ENCODE measurements around the gene SALL3.

The SALL3 gene

GRCh38 chr18:78998371-78999071, 18.9 kb downstream of the SALL3 start:
- H3K9me3 ChIP-seq (ENCODE audit: control insufficient read depth, insufficient read depth, low read depth, low read length), result no peaks in the 10 kb centered on the region
- POLR2A ChIA-PET, result no interaction called here
- H3K4me1 ChIP-seq (ENCODE audit: control insufficient read depth, insufficient read depth, low read length), result no peaks in the 10 kb centered on the region
- TF ChIP-seq KLF7 (tag by site-specific recombination; IDR thresholded peaks at IDR 0.05; ENCODE audit: borderline replicate concordance), result no peak
- TF ChIP-seq ZNF518A (tag by site-specific recombination; conservative IDR thresholded peaks at IDR 0.05; ENCODE audit: low read depth), result no peak
- TF ChIP-seq ATF2 (tag by site-specific recombination; IDR thresholded peaks at IDR 0.05; ENCODE audit: low read depth), result peak; percentile 38; the same call in 1 of the 2 replicates
- TF ChIP-seq HOXC10 (CRISPR knock-in tag; IDR thresholded peaks at IDR 0.05), result no peak
- TF ChIP-seq ZBTB6 (tag by site-specific recombination; IDR thresholded peaks at IDR 0.05), result no peak
- TF ChIP-seq ZNF549 (tag by site-specific recombination; IDR thresholded peaks at IDR 0.05), result no peak
- no peak overlapping the region for H3K27ac ChIP-seq (ENCODE audit: extremely low read depth, low read depth, low read length)
- H3K36me3 ChIP-seq (ENCODE audit: control insufficient read depth in 2 of 2, insufficient read depth in 1 of 2, low read length in 2 of 2), result peaks cover 4 to 25% of the 10 kb centered on the region in 2 experiments; a peak in 2 of 3 replicates
- no peak overlapping the region for H3K4me3 ChIP-seq (ENCODE audit: low read depth, low read length)
- CTCF ChIA-PET, result interaction anchor here (0.6 kb wide), 1 partner anchor 121 kb away, joined by 3 read pairs; no protein-coding TSS in a partner anchor

GRCh38 chr18:78999939-79000338, 20.3 kb downstream of the SALL3 start:
- no peak overlapping the region for H3K27ac ChIP-seq (ENCODE audit: extremely low read depth, low read depth, low read length)
- H3K9me3 ChIP-seq (ENCODE audit: control insufficient read depth, insufficient read depth, low read depth, low read length), result no peaks in the 10 kb centered on the region
- peaks cover 4 to 21% of the 10 kb centered on the region in 2 experiments; a peak in 2 of 3 replicates for H3K36me3 ChIP-seq (ENCODE audit: control insufficient read depth in 2 of 2, insufficient read depth in 1 of 2, low read length in 2 of 2)
- CTCF ChIA-PET, result interaction anchor here (0.5 to 1.3 kb wide), 3 partner anchors 318 to 1250 kb away, joined by 3 to 4 read pairs (median 3); no protein-coding TSS in a partner anchor
- no peaks in the 10 kb centered on the region for H3K4me1 ChIP-seq (ENCODE audit: control insufficient read depth, insufficient read depth, low read length)
- TF ChIP-seq ZNF114 (tag by site-specific recombination; IDR thresholded peaks at IDR 0.05) (no peak), ZBTB20 (tag by site-specific recombination; IDR thresholded peaks at IDR 0.05) (no peak), ZNF701 (tag by site-specific recombination; IDR thresholded peaks at IDR 0.05) (no peak), ZFP3 (tag by site-specific recombination; IDR thresholded peaks at IDR 0.05; ENCODE audit: low read depth) (no peak), ZNF692 (tag by site-specific recombination; IDR thresholded peaks at IDR 0.05) (no peak), ZNF776 (tag by site-specific recombination; IDR thresholded peaks at IDR 0.05; ENCODE audit: borderline replicate concordance) (no peak)
- POLR2A ChIA-PET, result no interaction called here
- H3K4me3 ChIP-seq (ENCODE audit: low read depth, low read length), result no peak overlapping the region
